ENCODE data around the gene SLC25A3.
"Not testable (repeated sequence)": the region's sequence is repeated elsewhere in the genome, so short reads cannot be mapped to it uniquely, and the experiment has no call there.

Gene SLC25A3

DNA sequence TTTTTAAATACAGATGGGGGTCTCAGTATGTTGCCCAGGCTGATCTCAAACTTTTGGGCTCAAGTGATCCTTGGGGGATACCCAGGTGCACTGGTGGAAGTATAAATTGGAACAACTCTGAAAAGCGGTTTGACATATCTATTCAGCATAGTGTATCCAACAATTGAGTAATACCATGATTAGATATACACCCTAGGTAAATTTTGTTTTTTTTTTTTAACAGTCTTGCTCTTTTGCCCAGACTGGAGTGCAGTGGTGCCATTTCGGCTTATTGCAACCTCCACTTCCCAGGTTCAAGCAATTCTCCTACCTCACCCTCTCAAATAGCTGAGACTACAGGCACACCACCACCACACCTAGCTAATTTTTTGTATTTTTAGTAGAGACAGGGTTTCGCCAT is 31.6 kb upstream of the SLC25A3 start:
- TF ChIP-seq, protein P1, sequence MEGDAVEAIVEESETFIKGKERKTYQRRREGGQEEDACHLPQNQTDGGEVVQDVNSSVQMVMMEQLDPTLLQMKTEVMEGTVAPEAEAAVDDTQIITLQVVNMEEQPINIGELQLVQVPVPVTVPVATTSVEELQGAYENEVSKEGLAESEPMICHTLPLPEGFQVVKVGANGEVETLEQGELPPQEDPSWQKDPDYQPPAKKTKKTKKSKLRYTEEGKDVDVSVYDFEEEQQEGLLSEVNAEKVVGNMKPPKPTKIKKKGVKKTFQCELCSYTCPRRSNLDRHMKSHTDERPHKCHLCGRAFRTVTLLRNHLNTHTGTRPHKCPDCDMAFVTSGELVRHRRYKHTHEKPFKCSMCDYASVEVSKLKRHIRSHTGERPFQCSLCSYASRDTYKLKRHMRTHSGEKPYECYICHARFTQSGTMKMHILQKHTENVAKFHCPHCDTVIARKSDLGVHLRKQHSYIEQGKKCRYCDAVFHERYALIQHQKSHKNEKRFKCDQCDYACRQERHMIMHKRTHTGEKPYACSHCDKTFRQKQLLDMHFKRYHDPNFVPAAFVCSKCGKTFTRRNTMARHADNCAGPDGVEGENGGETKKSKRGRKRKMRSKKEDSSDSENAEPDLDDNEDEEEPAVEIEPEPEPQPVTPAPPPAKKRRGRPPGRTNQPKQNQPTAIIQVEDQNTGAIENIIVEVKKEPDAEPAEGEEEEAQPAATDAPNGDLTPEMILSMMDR (IDR thresholded peaks at IDR 0.05; ENCODE audit: low read depth, low read length) = no peak
- no peak overlapping the region for H3K4me3 ChIP-seq (ENCODE audit: low read depth, low read length)

- TF ChIP-seq, protein P1 (IDR thresholded peaks at IDR 0.05; ENCODE audit: low read depth, low read length) = no peak
Observed at GRCh38 chr12:98572010-98572409, 21.5 kb upstream of the SLC25A3 start.

GRCh38 chr12:98574110-98574509 is 19.4 kb upstream of the SLC25A3 start:
- no peak overlapping the region for H3K4me3 ChIP-seq (ENCODE audit: low read depth, low read length)
- TF ChIP-seq, protein P1 (IDR thresholded peaks at IDR 0.05; ENCODE audit: low read depth, low read length) = no peak

More at GRCh38 chr12:98572010-98572409, 21.5 kb upstream of the SLC25A3 start:
- H3K4me3 ChIP-seq (ENCODE audit: low read depth, low read length) = no peak overlapping the region

DNA sequence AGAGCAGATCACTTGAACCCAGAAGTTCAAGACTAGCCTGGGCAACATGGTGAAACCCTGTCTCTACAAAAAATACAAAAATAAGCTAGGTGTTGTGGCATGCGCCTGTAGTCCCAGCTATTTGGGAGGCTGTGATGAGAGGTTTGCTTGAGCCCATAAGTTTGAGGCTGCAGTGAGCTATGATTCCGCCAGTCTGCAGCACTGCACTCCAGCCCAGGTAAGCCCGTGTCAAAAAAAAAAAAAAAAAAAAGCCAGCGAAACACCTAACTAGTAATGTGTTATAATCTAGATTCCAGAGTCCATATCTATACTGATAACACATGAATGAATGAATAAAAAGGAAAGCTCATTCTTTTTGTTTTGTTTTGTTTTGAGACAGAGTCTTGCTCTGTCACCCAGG is 18.5 kb upstream of the SLC25A3 start:
- TF ChIP-seq, protein P1 (IDR thresholded peaks at IDR 0.05; ENCODE audit: low read depth, low read length) = no peak
- H3K4me3 ChIP-seq (ENCODE audit: low read depth, low read length) = no peak overlapping the region

DNA sequence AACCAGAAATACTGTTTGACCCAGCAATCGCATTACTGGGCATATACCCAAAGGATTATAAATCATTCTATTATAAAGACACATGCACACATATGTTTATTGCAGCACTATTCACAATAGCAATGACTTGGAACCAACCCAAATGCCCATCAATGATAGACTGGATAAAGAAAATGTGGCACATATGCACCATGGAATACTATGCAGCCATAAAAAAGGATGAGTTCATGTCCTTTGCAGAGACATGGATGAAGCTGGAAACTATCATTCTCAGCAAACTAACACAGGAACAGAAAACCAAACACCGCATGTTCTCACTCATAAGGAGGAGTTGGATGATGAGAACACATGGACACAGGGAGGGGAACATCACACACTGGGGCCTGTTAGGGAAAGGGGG is 16.7 kb upstream of the SLC25A3 start:
- H3K4me3 ChIP-seq (ENCODE audit: low read depth, low read length) = not testable (repeated sequence)

DNA sequence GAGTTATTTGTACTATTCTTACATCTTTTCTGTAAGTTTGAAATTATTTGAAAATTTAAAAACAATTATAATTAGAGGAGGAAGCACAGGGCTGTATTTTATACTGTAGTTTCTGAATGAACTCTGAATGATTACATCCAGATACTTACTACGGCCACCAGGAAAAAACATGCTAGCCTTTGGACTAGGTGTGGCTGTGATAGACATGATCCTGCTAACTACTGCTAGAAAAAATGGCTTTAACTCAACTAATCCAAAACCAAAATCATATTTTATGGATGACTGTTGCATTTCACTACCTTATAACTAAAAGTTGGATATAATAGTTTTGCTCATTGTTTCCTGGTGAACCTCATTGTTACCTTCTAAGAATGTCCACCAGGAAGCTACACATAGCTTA is 15.1 kb upstream of the SLC25A3 start:
- H3K4me3 ChIP-seq (ENCODE audit: low read depth, low read length) = no peak overlapping the region

DNA sequence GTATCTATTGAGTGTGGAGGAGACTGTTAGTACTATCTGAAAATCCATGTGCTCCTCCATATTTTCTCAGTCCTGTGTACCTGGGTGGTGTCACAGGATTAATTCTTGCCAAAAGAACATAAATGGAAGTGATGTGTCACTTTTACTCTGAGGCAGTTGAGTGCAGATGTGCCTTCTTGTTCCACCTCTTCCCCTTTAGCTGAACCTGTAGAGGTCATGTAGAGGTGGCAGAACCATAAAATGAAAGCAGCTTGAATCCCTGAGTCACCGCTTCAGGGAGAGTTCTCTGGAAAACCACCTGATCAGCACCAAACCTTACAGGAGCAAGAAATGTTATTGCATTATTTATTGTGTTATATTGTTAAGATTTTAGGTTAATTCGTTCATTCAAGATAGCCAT is 14.7 kb upstream of the SLC25A3 start:
- TF ChIP-seq, protein P1 (IDR thresholded peaks at IDR 0.05; ENCODE audit: low read depth, low read length) = no peak
- no peak overlapping the region for H3K4me3 ChIP-seq (ENCODE audit: low read depth, low read length)

More for the DNA sequence above, 15.1 kb upstream of the SLC25A3 start:
- TF ChIP-seq, protein P1 (IDR thresholded peaks at IDR 0.05; ENCODE audit: low read depth, low read length) = no peak

DNA sequence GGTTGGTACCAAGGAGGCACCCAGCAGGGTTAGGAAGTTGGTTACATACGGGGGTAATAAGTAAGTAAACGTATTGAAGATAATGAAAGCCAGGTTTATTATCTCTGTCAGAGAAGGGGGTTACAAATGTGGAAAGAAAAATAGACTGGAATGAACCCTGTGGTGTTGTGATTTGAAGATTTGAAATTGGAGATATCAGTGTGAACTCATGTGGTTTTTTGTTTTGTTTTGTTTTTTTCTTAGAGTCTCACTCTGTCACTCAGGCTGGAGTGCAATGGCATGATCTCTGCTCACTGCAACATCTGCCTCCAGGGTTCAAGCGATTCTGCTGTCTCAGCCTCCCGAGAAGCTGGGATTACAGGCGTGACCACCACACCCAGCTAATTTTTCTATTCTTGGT is 14.1 kb upstream of the SLC25A3 start:
- TF ChIP-seq, protein P1 (IDR thresholded peaks at IDR 0.05; ENCODE audit: low read depth, low read length) = no peak
- H3K4me3 ChIP-seq (ENCODE audit: low read depth, low read length) = no peak overlapping the region
